ENCODE results near the gene CYB561.

DNA sequence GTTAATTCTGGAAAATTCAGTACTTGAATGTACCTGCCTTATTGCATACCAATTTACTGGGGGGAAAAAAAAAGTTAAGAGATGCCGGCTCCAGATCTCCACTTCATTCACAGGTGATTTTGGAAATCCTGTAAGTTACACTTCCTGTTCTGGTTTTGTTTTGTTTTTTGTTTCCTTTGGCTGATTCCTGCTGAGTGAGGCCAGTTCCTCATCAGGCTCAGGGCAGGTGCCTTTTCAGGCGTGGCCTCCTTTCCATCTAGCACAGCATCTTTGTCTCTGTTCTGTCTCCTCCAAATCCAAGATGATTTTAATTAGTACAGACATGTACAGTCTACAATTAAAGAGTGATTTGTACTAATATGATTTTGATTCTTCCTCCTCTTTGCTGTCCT is 19.2 kb downstream of the CYB561 start:
- TF ChIP-seq EZH2 (IDR thresholded peaks at IDR 0.05; ENCODE audit: insufficient read depth, poor library complexity, severe bottlenecking) (no peak), EZH2phosphoT487 (IDR thresholded peaks at IDR 0.05; ENCODE audit: insufficient read depth, low read depth) (no peak)

All from GM23248 (cell line).